Neutrophil (primary cell): Measurements from ENCODE around the gene SLC36A2.
"Not testable (repeated sequence)": the region's sequence is repeated elsewhere in the genome, so short reads cannot be mapped to it uniquely, and the experiment has no call there.

ENCODE experiments used
- H3K27ac ChIP-seq: fragments of 200-600 bp; sonication (generic); 2 replicates; pipeline ENCODE4 v1.5.1; 2016; ENCODE audit warnings: mild to moderate bottlenecking, moderate library complexity
- H3K27me3 ChIP-seq: fragments of 200-600 bp; sonication (generic); 2 replicates; pipeline ENCODE4 v1.6.0; 2016; ENCODE audit warnings: mild to moderate bottlenecking
- H3K36me3 ChIP-seq: fragments of 200-600 bp; sonication (generic); 2 replicates; pipeline ENCODE4 v1.5.1; 2017
- H3K4me1 ChIP-seq, 2 experiments: fragments of 200-600 bp in 1 of 2; sonication (generic) in 1 of 2; 1 replicate in 1 of 2; 2 replicates in 1 of 2; pipeline versions ENCODE4 v1.5.1 to v1.6.1; 2013 to 2016; ENCODE audit warnings: low read depth in 1 of 2, low read length in 1 of 2, mild to moderate bottlenecking in 1 of 2, moderate library complexity in 1 of 2; ENCODE audit not compliant: control insufficient read depth in 1 of 2, insufficient read depth in 1 of 2
- H3K4me3 ChIP-seq, 2 experiments: fragments of 200-600 bp in 1 of 2; sonication (generic) in 1 of 2; 1 replicate in 1 of 2; 2 replicates in 1 of 2; pipeline ENCODE4 v1.5.1; 2013 to 2016; ENCODE audit warnings: low read depth in 1 of 2, low read length in 1 of 2, mild to moderate bottlenecking in 1 of 2, moderate library complexity in 1 of 2
- H3K9me3 ChIP-seq: fragments of 200-600 bp; sonication (generic); 2 replicates; pipeline ENCODE4 v1.5.1; 2016
- TF ChIP-seq, protein P1 (sequence below): fragments of 200-600 bp; sonication (generic); IDR thresholded peaks from 2 replicates; pipeline ENCODE4 v1.5.1; 2016; ENCODE audit warnings: antibody characterized with exemption

The SLC36A2 gene

DNA sequence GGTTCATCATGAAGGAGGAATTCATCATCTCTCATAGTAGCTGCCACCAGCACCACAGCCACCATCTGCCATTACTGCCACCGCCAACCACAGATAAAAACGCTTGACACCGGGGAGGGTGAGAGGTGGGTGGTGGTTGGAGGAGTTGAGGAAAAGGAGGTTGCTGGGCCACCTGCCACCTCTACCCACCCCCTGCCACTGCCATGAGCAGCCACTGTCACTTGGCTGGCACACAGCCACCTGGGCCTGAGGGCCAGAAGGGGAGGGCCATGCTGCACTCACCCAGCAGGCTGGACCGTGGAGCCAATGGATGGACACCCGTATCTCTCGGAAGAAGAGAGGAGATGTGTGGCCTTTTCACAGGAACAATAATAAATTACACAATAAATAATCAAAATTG lies 31.3 kb upstream of the SLC36A2 start:
- H3K36me3 ChIP-seq: no peaks in the 10 kb centered on the region
- H3K9me3 ChIP-seq: no peaks in the 10 kb centered on the region
- H3K4me3 ChIP-seq: no peak overlapping the region
- H3K27ac ChIP-seq: no peak overlapping the region
- TF ChIP-seq, protein P1, sequence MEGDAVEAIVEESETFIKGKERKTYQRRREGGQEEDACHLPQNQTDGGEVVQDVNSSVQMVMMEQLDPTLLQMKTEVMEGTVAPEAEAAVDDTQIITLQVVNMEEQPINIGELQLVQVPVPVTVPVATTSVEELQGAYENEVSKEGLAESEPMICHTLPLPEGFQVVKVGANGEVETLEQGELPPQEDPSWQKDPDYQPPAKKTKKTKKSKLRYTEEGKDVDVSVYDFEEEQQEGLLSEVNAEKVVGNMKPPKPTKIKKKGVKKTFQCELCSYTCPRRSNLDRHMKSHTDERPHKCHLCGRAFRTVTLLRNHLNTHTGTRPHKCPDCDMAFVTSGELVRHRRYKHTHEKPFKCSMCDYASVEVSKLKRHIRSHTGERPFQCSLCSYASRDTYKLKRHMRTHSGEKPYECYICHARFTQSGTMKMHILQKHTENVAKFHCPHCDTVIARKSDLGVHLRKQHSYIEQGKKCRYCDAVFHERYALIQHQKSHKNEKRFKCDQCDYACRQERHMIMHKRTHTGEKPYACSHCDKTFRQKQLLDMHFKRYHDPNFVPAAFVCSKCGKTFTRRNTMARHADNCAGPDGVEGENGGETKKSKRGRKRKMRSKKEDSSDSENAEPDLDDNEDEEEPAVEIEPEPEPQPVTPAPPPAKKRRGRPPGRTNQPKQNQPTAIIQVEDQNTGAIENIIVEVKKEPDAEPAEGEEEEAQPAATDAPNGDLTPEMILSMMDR: no peak
- H3K4me1 ChIP-seq: no peaks in the 10 kb centered on the region
- no peaks in the 10 kb centered on the region for H3K27me3 ChIP-seq

DNA sequence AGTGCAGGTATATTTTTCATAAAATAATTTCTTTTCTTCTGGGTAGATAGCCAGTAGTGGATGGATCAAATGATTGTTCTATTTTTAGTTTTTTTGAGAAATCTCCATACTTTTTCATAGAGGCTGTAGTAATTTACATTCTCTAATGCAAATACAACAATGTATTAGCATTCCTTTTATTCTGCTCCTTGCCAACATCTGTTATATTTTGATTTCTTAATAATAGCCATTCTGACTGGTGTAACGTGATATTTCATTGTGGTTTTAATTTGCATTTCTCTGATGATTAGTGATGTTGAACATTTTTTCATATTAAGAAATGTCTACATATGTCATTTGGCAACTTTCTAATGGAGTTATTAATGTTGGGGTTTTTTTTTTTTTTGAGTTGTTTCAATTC lies 27.2 kb upstream of the SLC36A2 start:
- H3K4me1 ChIP-seq: no peaks in the 10 kb centered on the region
- H3K9me3 ChIP-seq: no peaks in the 10 kb centered on the region
- no peaks in the 10 kb centered on the region for H3K27me3 ChIP-seq
- TF ChIP-seq, protein P1: no peak
- no peak overlapping the region for H3K27ac ChIP-seq
- no peaks in the 10 kb centered on the region for H3K36me3 ChIP-seq
- no peak overlapping the region for H3K4me3 ChIP-seq

DNA sequence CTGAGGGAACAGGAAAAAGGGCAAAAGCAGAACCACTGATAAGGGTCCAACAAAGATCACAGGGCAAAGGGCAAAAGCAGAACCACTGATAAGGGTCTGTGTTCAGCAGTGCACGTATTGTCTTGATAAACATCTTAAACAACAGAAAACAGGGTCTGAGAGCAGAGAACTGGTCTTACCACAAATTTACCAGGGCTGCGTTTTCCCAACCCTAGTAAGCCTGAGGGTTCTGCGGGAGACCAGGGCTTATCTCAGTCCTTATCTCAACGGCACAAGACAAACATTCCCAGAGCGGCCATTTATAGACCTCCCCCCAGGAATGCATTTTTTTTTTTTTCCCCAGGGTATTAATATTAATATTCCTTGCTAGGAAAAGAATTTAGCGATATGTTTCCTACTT lies 19.7 kb upstream of the SLC36A2 start:
- peaks cover 15% of the 10 kb centered on the region for H3K9me3 ChIP-seq
- not testable (repeated sequence) for H3K4me3 ChIP-seq, H3K4me1 ChIP-seq, H3K36me3 ChIP-seq, H3K27ac ChIP-seq, H3K27me3 ChIP-seq

DNA sequence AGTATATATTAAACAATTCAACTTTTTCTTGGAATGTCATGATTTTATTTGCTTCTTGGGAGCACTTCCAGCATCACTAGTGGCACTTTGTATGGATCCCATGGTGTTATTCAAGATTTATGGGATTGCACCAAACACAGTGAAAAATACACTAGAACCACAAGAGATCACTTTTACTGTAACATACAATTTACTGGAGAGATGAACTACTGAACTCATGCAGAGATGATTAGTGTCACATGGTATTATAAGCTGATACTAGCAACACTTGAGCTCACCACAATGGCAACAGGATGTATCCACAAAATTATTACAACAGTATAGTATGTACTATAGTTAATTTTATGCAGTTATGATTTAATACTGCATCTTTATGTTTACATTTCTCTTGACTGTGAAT lies 16.3 kb upstream of the SLC36A2 start:
- TF ChIP-seq, protein P1: no peak

DNA sequence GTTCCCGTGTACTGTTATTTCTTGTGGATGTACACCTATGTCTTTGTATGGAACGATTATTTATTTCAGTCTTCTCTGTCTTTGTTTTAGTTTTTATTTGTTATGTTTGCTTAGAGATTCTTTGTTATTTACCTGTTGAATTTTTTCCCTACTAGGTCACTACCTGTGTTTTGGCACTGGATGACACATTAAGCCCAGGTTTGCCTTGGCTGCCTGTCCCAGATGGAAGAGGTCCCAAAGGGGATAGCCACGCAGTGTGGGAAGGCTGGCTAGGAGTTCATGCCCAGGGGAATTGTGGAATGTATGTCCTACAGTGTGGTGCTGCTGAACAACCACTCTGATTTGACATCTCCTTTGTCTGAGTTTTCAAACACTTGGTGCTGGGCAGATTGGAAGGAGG lies 15.6 kb upstream of the SLC36A2 start:
- no peak overlapping the region for H3K4me3 ChIP-seq
- H3K27me3 ChIP-seq: no peaks in the 10 kb centered on the region
- H3K36me3 ChIP-seq: no peaks in the 10 kb centered on the region
- H3K9me3 ChIP-seq: peaks cover 15% of the 10 kb centered on the region
- TF ChIP-seq, protein P1: no peak
- no peak overlapping the region for H3K27ac ChIP-seq
- peaks cover 0 to 4% of the 10 kb centered on the region in 2 experiments for H3K4me1 ChIP-seq

More for the DNA sequence above, 16.3 kb upstream of the SLC36A2 start:
- H3K9me3 ChIP-seq: peaks cover 15% of the 10 kb centered on the region
- peaks cover 0 to 4% of the 10 kb centered on the region in 2 experiments for H3K4me1 ChIP-seq
- no peaks in the 10 kb centered on the region for H3K36me3 ChIP-seq
- H3K27ac ChIP-seq: no peak overlapping the region
- H3K4me3 ChIP-seq: no peak overlapping the region
- H3K27me3 ChIP-seq: no peaks in the 10 kb centered on the region

DNA sequence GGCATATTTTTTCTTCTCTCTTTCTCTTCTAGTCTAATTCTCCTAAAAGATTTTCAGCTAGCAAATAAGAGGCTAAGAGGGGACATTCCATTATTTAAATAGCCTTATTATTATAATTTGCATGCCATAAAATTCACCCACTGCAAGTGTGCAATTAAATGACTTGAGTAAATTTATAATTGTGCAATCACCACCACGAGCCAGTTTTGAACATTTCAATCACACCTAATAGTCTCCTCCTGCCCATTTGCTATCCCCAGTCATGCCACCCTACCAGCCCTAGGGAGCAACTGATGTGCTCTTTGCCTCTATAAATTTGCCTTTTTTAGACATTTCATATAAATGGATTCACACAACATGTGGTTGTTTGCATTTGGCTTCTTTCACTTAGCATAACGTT lies 12.0 kb upstream of the SLC36A2 start:
- TF ChIP-seq, protein P1: no peak
- Histone ChIP-seq H3K4me1 (no peaks in the 10 kb centered on the region), H3K4me3 (no peak overlapping the region), H3K27me3 (no peaks in the 10 kb centered on the region), H3K27ac (no peak overlapping the region), H3K36me3 (no peaks in the 10 kb centered on the region), H3K9me3 (no peaks in the 10 kb centered on the region)
